Measurements from ENCODE around the gene PARVA. TPM values are rescaled to one million over a fixed set of nuclear protein-coding genes. Genes with fewer than 3 reads are reported as not detected.
A peak's percentile ranks its signal among the peaks of the same experiment; 100 is the strongest.

The PARVA gene
- total RNA-seq, 1 experiment from 2014 or later = 10.4 TPM

DNA sequence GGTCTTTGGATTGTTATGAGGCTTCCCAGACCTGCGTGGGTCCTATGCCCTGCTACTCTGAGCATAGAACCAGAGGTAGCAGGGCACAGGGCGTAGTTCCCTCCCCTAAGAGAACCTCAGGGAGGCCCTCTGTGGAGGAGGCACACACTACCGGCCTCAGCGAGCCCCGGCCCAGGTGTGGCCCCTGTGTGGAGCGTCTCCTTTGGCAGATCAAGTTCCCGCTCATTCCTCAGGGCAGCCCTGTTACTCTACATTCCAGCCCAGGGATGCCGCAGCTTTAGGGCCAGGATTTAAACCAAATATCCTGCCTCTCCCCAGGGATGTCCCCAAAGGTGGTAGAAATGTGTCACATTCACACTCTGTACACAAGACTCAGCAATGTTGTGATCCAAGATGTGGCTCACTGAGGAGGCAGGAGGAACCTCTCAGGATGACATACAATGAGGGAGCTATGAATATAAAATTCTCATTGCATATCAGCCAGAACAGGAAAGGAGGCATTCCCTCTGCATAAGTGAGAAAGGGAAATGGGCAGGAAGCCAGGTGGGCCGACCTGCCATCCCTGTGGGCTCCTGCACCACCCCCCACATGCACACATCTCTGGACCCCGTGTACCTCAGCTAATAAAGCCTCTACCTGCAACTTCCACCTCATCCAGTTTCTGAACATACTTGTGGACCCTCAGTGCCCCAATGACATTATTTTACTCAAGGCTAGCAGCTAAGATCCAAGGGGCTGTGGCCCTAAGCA, 165.0 kb downstream of the PARVA start (continued):
- TF ChIP-seq, protein P1, sequence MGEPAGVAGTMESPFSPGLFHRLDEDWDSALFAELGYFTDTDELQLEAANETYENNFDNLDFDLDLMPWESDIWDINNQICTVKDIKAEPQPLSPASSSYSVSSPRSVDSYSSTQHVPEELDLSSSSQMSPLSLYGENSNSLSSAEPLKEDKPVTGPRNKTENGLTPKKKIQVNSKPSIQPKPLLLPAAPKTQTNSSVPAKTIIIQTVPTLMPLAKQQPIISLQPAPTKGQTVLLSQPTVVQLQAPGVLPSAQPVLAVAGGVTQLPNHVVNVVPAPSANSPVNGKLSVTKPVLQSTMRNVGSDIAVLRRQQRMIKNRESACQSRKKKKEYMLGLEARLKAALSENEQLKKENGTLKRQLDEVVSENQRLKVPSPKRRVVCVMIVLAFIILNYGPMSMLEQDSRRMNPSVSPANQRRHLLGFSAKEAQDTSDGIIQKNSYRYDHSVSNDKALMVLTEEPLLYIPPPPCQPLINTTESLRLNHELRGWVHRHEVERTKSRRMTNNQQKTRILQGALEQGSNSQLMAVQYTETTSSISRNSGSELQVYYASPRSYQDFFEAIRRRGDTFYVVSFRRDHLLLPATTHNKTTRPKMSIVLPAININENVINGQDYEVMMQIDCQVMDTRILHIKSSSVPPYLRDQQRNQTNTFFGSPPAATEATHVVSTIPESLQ (CRISPR knock-in tag; IDR thresholded peaks at IDR 0.05) = no peak
- TF ChIP-seq ETV6 (CRISPR knock-in tag; IDR thresholded peaks at IDR 0.05) = no peak

DNA sequence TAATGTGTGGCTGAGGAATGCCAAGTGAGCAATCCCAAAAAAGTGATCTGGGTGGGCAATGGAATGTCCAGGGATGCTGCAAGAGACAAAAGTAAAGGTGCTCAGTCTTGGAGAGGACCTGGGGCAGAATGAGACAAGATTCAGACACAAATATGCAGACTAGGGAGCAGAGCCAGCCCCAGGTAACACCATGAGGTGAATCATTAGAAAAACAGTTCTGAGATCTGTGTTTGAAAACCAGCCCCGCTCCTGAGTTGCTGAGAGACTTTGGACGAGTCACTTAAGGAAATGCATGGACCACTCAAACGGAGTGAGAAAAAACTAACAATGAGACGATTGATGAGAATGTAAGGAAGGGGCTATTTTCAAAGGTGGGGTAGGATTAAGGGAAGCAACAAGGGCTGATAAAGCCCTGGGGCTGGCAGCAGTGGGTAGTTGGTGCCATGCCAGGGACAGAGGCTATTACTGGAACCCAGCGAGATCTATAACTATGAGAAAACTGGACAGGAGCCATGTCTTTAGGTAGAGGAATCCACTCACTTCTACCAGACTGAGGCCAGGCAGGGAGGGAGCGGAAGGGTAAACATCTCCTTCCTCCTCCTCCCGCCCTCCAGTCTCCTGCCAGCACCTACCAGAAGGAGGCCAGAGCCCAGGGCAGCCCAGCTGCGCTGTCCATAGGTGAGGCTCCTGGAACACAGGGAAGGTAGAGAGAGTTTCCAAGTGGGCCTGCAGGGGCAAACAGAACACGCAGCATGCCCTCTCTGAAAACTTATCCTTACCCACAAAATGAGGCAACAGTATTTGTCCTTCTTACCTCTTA, 166.4 kb downstream of the PARVA start:
- CTCF ChIA-PET = no interaction called here

DNA sequence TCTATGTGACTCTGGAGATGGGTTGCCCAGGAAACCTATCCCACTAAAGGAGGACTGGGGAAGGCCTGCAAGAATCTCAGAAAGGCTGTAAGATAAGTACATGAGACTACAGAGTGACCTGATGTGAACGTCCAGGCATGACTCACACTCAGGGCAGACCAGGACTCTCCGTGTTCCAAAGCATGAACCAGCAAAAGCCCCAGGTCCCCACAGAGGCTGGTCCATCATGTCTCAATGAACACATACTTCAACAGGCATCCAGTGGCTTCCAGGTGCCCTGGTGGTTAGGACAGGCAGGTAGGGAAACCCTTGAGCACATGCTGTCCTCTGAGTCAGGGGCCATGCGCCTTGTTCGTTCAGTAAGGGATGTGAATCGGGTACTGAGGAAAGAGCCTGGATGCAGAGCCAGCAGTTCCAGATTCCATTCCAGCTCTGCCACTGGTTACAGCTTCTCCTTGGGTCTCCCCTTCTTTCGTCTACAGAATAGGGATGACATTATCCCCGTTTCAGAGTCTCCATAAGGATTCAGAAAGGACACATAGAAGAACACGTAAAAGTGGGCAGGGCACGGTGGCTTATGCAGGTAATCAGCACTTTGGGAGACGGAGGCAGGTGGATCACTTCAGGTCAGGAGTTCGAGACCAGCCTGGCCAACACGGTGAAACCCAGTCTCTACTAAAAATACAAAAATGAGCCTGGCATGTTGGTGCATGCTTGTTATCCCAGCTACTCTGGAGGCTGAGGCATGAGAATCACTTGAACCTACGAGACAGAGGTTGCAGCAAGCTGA, 167.8 kb downstream of the PARVA start:
- H3K27me3 Mint-ChIP-seq (ENCODE audit: low read depth) = no peaks in the 10 kb centered on the region
- no peak for ATAC-seq
- H3K9me3 Mint-ChIP-seq = peaks cover 6% of the 10 kb centered on the region
- CTCF ChIA-PET = no interaction called here
- H3K4me3 Mint-ChIP-seq = no peak overlapping the region
- POLR2A ChIA-PET = no interaction called here
- H3K27ac Mint-ChIP-seq = no peak overlapping the region
- no peaks in the 10 kb centered on the region for H3K36me3 Mint-ChIP-seq
- no peak for DNase-seq (ENCODE audit: low spot score)
- peaks cover 12% of the 10 kb centered on the region; the same call in 1 of the 2 replicates for H3K4me1 Mint-ChIP-seq
- no peak for TF ChIP-seq TEAD4 (CRISPR knock-in tag; IDR thresholded peaks at IDR 0.05)
- no peak for TF ChIP-seq JUN (CRISPR knock-in tag; IDR thresholded peaks at IDR 0.05)
- TF ChIP-seq, protein P1 (CRISPR knock-in tag; IDR thresholded peaks at IDR 0.05) = no peak
- TF ChIP-seq EMX1 (CRISPR knock-in tag; IDR thresholded peaks at IDR 0.05) = no peak
- TF ChIP-seq ETV6 (CRISPR knock-in tag; IDR thresholded peaks at IDR 0.05) = no peak
- TF ChIP-seq, protein P2, sequence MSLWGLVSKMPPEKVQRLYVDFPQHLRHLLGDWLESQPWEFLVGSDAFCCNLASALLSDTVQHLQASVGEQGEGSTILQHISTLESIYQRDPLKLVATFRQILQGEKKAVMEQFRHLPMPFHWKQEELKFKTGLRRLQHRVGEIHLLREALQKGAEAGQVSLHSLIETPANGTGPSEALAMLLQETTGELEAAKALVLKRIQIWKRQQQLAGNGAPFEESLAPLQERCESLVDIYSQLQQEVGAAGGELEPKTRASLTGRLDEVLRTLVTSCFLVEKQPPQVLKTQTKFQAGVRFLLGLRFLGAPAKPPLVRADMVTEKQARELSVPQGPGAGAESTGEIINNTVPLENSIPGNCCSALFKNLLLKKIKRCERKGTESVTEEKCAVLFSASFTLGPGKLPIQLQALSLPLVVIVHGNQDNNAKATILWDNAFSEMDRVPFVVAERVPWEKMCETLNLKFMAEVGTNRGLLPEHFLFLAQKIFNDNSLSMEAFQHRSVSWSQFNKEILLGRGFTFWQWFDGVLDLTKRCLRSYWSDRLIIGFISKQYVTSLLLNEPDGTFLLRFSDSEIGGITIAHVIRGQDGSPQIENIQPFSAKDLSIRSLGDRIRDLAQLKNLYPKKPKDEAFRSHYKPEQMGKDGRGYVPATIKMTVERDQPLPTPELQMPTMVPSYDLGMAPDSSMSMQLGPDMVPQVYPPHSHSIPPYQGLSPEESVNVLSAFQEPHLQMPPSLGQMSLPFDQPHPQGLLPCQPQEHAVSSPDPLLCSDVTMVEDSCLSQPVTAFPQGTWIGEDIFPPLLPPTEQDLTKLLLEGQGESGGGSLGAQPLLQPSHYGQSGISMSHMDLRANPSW (CRISPR knock-in tag; conservative IDR thresholded peaks at IDR 0.05; ENCODE audit: low read depth) = no peak
- TF ChIP-seq, protein P3, sequence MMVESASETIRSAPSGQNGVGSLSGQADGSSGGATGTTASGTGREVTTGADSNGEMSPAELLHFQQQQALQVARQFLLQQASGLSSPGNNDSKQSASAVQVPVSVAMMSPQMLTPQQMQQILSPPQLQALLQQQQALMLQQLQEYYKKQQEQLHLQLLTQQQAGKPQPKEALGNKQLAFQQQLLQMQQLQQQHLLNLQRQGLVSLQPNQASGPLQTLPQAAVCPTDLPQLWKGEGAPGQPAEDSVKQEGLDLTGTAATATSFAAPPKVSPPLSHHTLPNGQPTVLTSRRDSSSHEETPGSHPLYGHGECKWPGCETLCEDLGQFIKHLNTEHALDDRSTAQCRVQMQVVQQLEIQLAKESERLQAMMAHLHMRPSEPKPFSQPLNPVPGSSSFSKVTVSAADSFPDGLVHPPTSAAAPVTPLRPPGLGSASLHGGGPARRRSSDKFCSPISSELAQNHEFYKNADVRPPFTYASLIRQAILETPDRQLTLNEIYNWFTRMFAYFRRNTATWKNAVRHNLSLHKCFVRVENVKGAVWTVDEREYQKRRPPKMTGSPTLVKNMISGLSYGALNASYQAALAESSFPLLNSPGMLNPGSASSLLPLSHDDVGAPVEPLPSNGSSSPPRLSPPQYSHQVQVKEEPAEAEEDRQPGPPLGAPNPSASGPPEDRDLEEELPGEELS (CRISPR knock-in tag; IDR thresholded peaks at IDR 0.05) = no peak
- TF ChIP-seq, protein P4, sequence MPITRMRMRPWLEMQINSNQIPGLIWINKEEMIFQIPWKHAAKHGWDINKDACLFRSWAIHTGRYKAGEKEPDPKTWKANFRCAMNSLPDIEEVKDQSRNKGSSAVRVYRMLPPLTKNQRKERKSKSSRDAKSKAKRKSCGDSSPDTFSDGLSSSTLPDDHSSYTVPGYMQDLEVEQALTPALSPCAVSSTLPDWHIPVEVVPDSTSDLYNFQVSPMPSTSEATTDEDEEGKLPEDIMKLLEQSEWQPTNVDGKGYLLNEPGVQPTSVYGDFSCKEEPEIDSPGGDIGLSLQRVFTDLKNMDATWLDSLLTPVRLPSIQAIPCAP (CRISPR knock-in tag; IDR thresholded peaks at IDR 0.05) = no peak

More for the DNA sequence above, 166.4 kb downstream of the PARVA start:
- DNase-seq (ENCODE audit: low spot score) (no peak), ATAC-seq (peak; percentile 66)
- no peak for TF ChIP-seq KAT7 (CRISPR knock-in tag; IDR thresholded peaks at IDR 0.05; ENCODE audit: borderline replicate concordance)
- TF ChIP-seq, protein P5, sequence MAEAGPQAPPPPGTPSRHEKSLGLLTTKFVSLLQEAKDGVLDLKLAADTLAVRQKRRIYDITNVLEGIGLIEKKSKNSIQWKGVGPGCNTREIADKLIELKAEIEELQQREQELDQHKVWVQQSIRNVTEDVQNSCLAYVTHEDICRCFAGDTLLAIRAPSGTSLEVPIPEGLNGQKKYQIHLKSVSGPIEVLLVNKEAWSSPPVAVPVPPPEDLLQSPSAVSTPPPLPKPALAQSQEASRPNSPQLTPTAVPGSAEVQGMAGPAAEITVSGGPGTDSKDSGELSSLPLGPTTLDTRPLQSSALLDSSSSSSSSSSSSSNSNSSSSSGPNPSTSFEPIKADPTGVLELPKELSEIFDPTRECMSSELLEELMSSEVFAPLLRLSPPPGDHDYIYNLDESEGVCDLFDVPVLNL (CRISPR knock-in tag; IDR thresholded peaks at IDR 0.05; ENCODE audit: borderline replicate concordance, low read depth) = no peak
- no peak for TF ChIP-seq NR2C2 (CRISPR knock-in tag; IDR thresholded peaks at IDR 0.05)
- no peak for TF ChIP-seq NFATC4 (CRISPR knock-in tag; IDR thresholded peaks at IDR 0.05)
- no peak for TF ChIP-seq IRF2 (CRISPR knock-in tag; IDR thresholded peaks at IDR 0.05; ENCODE audit: borderline replicate concordance, low read depth)
- no peak for TF ChIP-seq FOXK1 (CRISPR knock-in tag; IDR thresholded peaks at IDR 0.05)
- TF ChIP-seq, protein P6, sequence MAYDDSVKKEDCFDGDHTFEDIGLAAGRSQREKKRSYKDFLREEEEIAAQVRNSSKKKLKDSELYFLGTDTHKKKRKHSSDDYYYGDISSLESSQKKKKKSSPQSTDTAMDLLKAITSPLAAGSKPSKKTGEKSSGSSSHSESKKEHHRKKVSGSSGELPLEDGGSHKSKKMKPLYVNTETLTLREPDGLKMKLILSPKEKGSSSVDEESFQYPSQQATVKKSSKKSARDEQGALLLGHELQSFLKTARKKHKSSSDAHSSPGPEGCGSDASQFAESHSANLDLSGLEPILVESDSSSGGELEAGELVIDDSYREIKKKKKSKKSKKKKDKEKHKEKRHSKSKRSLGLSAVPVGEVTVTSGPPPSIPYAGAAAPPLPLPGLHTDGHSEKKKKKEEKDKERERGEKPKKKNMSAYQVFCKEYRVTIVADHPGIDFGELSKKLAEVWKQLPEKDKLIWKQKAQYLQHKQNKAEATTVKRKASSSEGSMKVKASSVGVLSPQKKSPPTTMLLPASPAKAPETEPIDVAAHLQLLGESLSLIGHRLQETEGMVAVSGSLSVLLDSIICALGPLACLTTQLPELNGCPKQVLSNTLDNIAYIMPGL (CRISPR knock-in tag; IDR thresholded peaks at IDR 0.05) = no peak
- TF ChIP-seq TCF7 (CRISPR knock-in tag; IDR thresholded peaks at IDR 0.05; ENCODE audit: low read depth) = no peak
- no peak for TF ChIP-seq NR3C1 (CRISPR knock-in tag; conservative IDR thresholded peaks at IDR 0.05; ENCODE audit: low read depth)
- TF ChIP-seq, protein P7, sequence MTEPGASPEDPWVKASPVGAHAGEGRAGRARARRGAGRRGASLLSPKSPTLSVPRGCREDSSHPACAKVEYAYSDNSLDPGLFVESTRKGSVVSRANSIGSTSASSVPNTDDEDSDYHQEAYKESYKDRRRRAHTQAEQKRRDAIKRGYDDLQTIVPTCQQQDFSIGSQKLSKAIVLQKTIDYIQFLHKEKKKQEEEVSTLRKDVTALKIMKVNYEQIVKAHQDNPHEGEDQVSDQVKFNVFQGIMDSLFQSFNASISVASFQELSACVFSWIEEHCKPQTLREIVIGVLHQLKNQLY (CRISPR knock-in tag; IDR thresholded peaks at IDR 0.05) = no peak
- no peak for TF ChIP-seq SMAD4 (CRISPR knock-in tag; IDR thresholded peaks at IDR 0.05)
- Mint-ChIP-seq H3K4me3 (no peak overlapping the region), H3K4me1 (peaks cover 12% of the 10 kb centered on the region; the same call in 1 of the 2 replicates), H3K27me3 (ENCODE audit: low read depth) (no peaks in the 10 kb centered on the region), H3K9me3 (no peaks in the 10 kb centered on the region; the same call in 1 of the 2 replicates), H3K36me3 (no peaks in the 10 kb centered on the region), H3K27ac (no peak overlapping the region)
- POLR2A ChIA-PET = no interaction called here

All from WTC11 (cell line).